Sigmoid colon (tissue), 4 donors: Measurements from ENCODE around the gene MUC21.

Experiments
- POLR2A ChIP-seq, 2 donors: fragments of 450-650 bp; IDR thresholded peaks; one replicate each; pipeline ENCODE4 v1.6.1; 2016; ENCODE audit warnings: antibody characterized with exemption in 2 of 2, mild to moderate bottlenecking in 2 of 2, moderate library complexity in 2 of 2
- POLR2AphosphoS5 ChIP-seq, 4 donors: sonication (generic); formaldehyde crosslinking; IDR thresholded peaks; one replicate each; pipeline ENCODE4 v1.6.1; 2017; ENCODE audit warnings: antibody characterized with exemption in 4 of 4
- TF ChIP-seq, protein P1 (sequence below), 4 experiments: fragments of 450-650 bp in 3 of 4; fragments of 200-600 bp in 1 of 4; IDR thresholded peaks; one replicate each; pipeline ENCODE4 v1.5.1; 2016 to 2019; ENCODE audit warnings: antibody characterized with exemption in 4 of 4, mild to moderate bottlenecking in 3 of 4, moderate library complexity in 2 of 4

GRCh38 chr6:30983439-30983838 is at the start of gene MUC21:
- TF ChIP-seq, protein P1, sequence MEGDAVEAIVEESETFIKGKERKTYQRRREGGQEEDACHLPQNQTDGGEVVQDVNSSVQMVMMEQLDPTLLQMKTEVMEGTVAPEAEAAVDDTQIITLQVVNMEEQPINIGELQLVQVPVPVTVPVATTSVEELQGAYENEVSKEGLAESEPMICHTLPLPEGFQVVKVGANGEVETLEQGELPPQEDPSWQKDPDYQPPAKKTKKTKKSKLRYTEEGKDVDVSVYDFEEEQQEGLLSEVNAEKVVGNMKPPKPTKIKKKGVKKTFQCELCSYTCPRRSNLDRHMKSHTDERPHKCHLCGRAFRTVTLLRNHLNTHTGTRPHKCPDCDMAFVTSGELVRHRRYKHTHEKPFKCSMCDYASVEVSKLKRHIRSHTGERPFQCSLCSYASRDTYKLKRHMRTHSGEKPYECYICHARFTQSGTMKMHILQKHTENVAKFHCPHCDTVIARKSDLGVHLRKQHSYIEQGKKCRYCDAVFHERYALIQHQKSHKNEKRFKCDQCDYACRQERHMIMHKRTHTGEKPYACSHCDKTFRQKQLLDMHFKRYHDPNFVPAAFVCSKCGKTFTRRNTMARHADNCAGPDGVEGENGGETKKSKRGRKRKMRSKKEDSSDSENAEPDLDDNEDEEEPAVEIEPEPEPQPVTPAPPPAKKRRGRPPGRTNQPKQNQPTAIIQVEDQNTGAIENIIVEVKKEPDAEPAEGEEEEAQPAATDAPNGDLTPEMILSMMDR (IDR thresholded peaks at IDR 0.05): no peak
- TF ChIP-seq POLR2A (IDR thresholded peaks at IDR 0.05) (no peak), POLR2AphosphoS5 (IDR thresholded peaks at IDR 0.05) (no peak)
